ENCODE measurements around the gene AHCY.

Gene AHCY

DNA sequence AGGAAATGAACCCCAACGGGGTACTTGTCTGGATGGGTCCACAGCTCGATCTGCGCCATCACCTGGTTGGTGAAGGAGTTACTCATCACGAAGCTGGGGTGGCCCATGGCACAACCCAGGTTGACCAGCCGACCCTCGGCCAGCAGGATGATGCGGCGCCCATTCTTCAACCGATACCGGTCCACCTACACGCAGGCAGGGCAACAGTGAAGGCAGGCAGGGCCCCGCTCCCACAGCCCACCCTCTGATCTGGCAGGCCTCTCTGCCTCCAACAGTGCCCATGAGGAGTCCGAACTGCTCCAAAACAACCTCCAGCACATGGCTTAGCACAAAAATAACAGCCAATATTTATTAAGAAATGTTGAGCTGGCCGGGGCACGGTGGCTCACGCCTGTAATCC lies 17.7 kb downstream of the AHCY start:
- no peak for DNase-seq (ENCODE audit: extremely low read depth, low read depth)
- TF ChIP-seq, protein P1, sequence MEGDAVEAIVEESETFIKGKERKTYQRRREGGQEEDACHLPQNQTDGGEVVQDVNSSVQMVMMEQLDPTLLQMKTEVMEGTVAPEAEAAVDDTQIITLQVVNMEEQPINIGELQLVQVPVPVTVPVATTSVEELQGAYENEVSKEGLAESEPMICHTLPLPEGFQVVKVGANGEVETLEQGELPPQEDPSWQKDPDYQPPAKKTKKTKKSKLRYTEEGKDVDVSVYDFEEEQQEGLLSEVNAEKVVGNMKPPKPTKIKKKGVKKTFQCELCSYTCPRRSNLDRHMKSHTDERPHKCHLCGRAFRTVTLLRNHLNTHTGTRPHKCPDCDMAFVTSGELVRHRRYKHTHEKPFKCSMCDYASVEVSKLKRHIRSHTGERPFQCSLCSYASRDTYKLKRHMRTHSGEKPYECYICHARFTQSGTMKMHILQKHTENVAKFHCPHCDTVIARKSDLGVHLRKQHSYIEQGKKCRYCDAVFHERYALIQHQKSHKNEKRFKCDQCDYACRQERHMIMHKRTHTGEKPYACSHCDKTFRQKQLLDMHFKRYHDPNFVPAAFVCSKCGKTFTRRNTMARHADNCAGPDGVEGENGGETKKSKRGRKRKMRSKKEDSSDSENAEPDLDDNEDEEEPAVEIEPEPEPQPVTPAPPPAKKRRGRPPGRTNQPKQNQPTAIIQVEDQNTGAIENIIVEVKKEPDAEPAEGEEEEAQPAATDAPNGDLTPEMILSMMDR (IDR thresholded peaks at IDR 0.05; ENCODE audit: low read depth, low read length), result no peak

- no peak for DNase-seq (ENCODE audit: extremely low read depth, low read depth)
- TF ChIP-seq, protein P1 (IDR thresholded peaks at IDR 0.05; ENCODE audit: low read depth, low read length), result no peak
These were observed 19.3 kb downstream of the AHCY start for GRCh38 chr20:34283844-34284243.

DNA sequence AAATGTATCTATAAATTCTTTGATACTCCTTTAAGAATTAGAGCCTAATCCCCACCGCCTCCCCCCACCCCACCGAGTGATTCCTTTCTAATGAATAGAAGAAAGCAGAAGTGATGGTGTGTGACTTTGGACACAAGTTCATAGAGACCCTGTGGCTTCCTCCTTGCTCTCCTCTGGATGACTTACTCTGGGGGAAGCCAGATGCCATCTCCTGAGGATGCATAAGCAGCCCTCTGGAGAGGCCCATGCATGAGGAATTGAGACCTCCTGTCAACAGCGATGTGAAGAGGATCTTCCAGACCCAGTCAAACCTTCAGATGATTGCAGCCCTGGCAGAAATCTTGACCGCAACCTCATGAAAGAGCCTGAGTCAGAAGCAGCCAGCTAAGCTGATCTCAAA lies 21.1 kb downstream of the AHCY start:
- no peak for DNase-seq (ENCODE audit: extremely low read depth, low read depth)

DNA sequence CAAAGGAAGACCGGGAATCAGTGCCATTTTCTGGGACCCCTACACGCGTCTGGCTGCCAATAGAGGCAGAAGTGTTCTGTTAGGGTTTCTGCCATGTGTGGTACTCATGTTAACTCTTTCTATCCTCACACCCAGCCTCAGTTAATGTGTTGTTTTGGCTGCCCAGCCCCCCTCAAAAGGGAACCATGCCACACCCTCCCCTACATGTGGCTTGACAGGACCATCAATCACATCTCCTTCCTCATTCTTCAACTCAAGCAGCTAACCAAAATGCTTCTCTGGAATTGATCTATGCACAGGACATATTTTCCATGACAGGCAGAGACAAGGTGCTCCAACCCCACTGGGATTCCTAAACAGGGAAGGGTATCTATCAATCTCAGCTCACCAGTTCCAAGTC lies 22.0 kb downstream of the AHCY start:
- no peak for DNase-seq (ENCODE audit: extremely low read depth, low read depth)
- TF ChIP-seq, protein P1 (IDR thresholded peaks at IDR 0.05; ENCODE audit: low read depth, low read length), result no peak

More for the DNA sequence above, 21.1 kb downstream of the AHCY start:
- TF ChIP-seq, protein P1 (IDR thresholded peaks at IDR 0.05; ENCODE audit: low read depth, low read length), result no peak

DNA sequence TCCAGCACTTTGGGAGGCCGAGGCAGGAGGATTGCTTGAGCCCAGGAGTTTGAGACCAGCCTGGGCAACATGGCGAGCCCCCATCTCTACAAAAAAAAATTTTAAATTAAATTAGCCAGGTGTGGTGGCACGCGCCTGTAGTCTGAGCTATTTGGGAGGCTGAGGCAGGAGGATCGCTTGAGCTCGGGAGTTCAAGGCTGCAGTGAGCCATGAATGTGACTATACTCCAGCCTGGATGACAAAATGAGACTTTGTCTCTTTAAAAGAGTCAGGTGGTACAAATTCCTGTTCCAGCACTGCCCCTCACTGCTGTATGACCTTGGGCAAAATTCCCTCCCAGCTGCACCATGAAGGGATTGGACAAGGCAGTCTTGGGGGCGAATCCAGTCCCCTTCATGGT lies 28.5 kb downstream of the AHCY start:
- TF ChIP-seq, protein P1 (IDR thresholded peaks at IDR 0.05; ENCODE audit: low read depth, low read length), result no peak
- DNase-seq (ENCODE audit: extremely low read depth, low read depth), result no peak

DNA sequence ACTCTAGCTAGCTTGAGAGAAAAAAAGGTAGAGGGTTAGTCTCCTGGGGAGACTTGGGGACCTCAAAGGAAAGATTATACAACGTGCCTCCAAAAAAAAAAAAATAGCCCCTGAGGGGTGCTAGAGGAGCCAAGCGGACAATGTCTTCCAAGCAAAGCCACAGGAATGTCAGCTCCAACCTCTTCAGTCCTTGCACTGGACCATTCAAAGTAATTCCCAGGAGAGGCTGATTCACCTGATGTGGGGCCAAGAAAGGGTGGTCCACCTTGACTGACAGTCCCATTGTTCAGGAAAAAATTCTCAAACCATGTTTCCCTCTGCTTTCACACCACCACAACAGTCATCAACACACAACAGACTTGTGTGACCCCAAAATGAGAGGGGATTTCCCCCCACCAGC lies 31.2 kb downstream of the AHCY start:
- TF ChIP-seq, protein P1 (IDR thresholded peaks at IDR 0.05; ENCODE audit: low read depth, low read length), result no peak
- peak; percentile 42 for DNase-seq (ENCODE audit: extremely low read depth, low read depth)

DNA sequence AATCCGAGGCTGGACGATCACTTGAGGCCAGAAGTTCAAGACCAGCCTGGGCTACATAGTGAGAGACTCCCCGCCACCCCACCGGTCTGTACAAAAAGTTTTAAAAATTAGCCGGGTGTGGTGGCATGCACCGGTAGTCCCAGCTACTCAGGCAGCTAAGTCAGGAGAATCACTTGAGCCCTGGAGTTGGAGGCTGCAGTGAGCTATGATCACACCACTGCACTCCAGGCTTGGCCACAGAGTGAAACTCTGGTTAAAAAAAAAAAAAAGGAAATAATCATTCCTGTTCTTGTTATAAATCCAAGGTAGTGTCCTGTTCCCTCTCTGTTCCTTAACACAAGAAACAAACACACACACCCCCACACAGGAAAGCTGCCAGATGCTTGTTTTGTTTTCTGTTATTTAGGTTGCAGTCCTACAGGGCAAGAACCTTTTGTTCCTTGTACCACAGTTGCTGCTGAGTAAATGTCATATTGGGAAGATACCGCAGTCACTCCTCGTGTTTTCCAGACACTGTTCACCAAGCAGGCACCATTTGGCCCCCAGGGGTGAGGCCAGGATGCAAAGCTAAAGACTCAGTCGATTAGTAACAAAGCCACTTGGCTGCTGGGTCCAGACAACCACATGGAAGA lies 33.0 kb downstream of the AHCY start:
- no peak for DNase-seq (ENCODE audit: extremely low read depth, low read depth)
- TF ChIP-seq, protein P1 (IDR thresholded peaks at IDR 0.05; ENCODE audit: low read depth, low read length), result no peak

All from AG09319 (cell line).